ENCODE measurements around the gene DGKG. TPM values are rescaled to one million over a fixed set of nuclear protein-coding genes. Genes with fewer than 3 reads are reported as not detected.

Gene DGKG
- total and polyA plus RNA-seq, 9 of the 15 experiments (the other 6 are each of a cell fraction or from before 2014, with no cell fraction given): 0.01 to 0.36 (median 0.15) TPM

GRCh38 chr3:186144257-186144656 lies 217.8 kb downstream of the DGKG start:
- DNase-seq (ENCODE audit: extremely low read depth in 1 of 4, low spot score in 3 of 4): no peak
- Histone ChIP-seq H3K4me1 (replicated peaks in 1 of 2; ENCODE audit: control insufficient read depth in 2 of 2, insufficient read depth in 2 of 2, low read length in 2 of 2) (no peaks in the 10 kb centered on the region), H3K9me1 (ENCODE audit: control insufficient read depth, insufficient read depth, low read length) (no peaks in the 10 kb centered on the region), H3K4me3 (no peak overlapping the region), H3K27ac (ENCODE audit: extremely low read depth, low read depth, low read length) (no peak overlapping the region), H2AFZ (ENCODE audit: low read depth, low read length) (no peak overlapping the region), H3K27me3 (ENCODE audit: control insufficient read depth in 2 of 2, insufficient read depth in 2 of 2, low read length in 2 of 2) (peaks cover 12 to 34% of the 10 kb centered on the region in 2 experiments; a peak in 4 of 5 replicates), H3K79me2 (ENCODE audit: control insufficient read depth, insufficient read depth, low read length) (no peaks in the 10 kb centered on the region), H4K20me1 (replicated peaks; ENCODE audit: control insufficient read depth, insufficient read depth, low read length) (no peaks in the 10 kb centered on the region), H3K4me2 (ENCODE audit: insufficient read depth, low read length) (no peak overlapping the region), H3K9ac (ENCODE audit: insufficient read depth in 1 of 2, low read depth in 2 of 2, low read length in 2 of 2) (no peak overlapping the region), H3K9me3 (replicated peaks; ENCODE audit: control insufficient read depth, insufficient read depth, low read depth, low read length) (no peaks in the 10 kb centered on the region), H3K36me3 (ENCODE audit: control insufficient read depth, insufficient read depth, low read length) (no peaks in the 10 kb centered on the region)
- no TSS peak for BruUV-seq (replicated peaks)
- CTCF ChIA-PET (ENCODE audit: low intra/inter-chr PET ratio): no interaction called here
- no peak for ATAC-seq
- in situ Hi-C loops (cut with MboI): no loop called here
- WGBS (ENCODE audit: insufficient coverage, low coverage, missing lambda C conversion rate): 1% methylated on average over 5 of the region's 5 CpGs
- FAIRE-seq: no peak
- intact Hi-C loops (cut with micrococcal nuclease): no loop called here
- no peak for TF ChIP-seq RREB1 (CRISPR knock-in tag; IDR thresholded peaks at IDR 0.05)
- TF ChIP-seq DLX4 (CRISPR knock-in tag; IDR thresholded peaks at IDR 0.05): no peak
- TF ChIP-seq ZNF140 (CRISPR knock-in tag; IDR thresholded peaks at IDR 0.05): no peak
- TF ChIP-seq HLTF (IDR thresholded peaks at IDR 0.05): no peak
- TF ChIP-seq CTCFL (IDR thresholded peaks at IDR 0.05; ENCODE audit: borderline replicate concordance, insufficient read depth, low read depth, low read length, poor library complexity, severe bottlenecking): no peak
- TF ChIP-seq ARHGAP35 (IDR thresholded peaks at IDR 0.05; ENCODE audit: partially characterized antibody): no peak
- TF ChIP-seq RBM14 (IDR thresholded peaks at IDR 0.05; ENCODE audit: borderline replicate concordance, insufficient read depth, low read depth, low read length): no peak
- TF ChIP-seq CTBP1 (IDR thresholded peaks at IDR 0.05; ENCODE audit: borderline replicate concordance): no peak
- POLR2A ChIA-PET: no interaction called here
